C4-2B (cell line): ENCODE data around the gene SLAIN1.
A peak's percentile ranks its signal among the peaks of the same experiment; 100 is the strongest.

Experiments used
- H3K27ac ChIP-seq: fragments of 450-650 bp; 2 replicates; pipeline ENCODE4 v1.5.1; 2017
- CTCF ChIP-seq: fragments of 450-650 bp; conservative IDR thresholded peaks from 2 replicates; pipeline ENCODE4 v1.5.1; 2017; ENCODE audit warnings: mild to moderate bottlenecking
- ZFX ChIP-seq: fragments of 450-650 bp; IDR thresholded peaks from 2 replicates; pipeline ENCODE4 v1.6.1; 2017

Gene SLAIN1

GRCh38 chr13:77751513-77752456 lies 54.3 kb downstream of the SLAIN1 start:
- H3K27ac ChIP-seq, result no peak overlapping the region
- TF ChIP-seq ZFX (no peak), CTCF (peak; percentile 89)

- no peak overlapping the region for H3K27ac ChIP-seq
- no peak for TF ChIP-seq CTCF
- no peak for TF ChIP-seq ZFX
Measured at GRCh38 chr13:77752512-77753069, 55.1 kb downstream of the SLAIN1 start.

GRCh38 chr13:77760893-77761292 lies 63.4 kb downstream of the SLAIN1 start:
- no peak for TF ChIP-seq ZFX
- no peak for TF ChIP-seq CTCF
- no peak overlapping the region for H3K27ac ChIP-seq

GRCh38 chr13:77767413-77767812 lies 69.9 kb downstream of the SLAIN1 start:
- no peak overlapping the region for H3K27ac ChIP-seq
- no peak for TF ChIP-seq ZFX
- TF ChIP-seq CTCF, result no peak

- no peak for TF ChIP-seq ZFX
- TF ChIP-seq CTCF, result no peak
- no peak overlapping the region for H3K27ac ChIP-seq
Measured at GRCh38 chr13:77774181-77774580, 76.7 kb downstream of the SLAIN1 start.

GRCh38 chr13:77776704-77777103 lies 79.2 kb downstream of the SLAIN1 start:
- no peak overlapping the region for H3K27ac ChIP-seq
- TF ChIP-seq CTCF (no peak), ZFX (no peak)

GRCh38 chr13:77779552-77780272 lies 82.2 kb downstream of the SLAIN1 start:
- H3K27ac ChIP-seq, result no peak overlapping the region
- TF ChIP-seq ZFX (no peak), CTCF (peak; percentile 81)
